LNCaP clone FGC (cell line): ENCODE measurements around the gene IL20.

Experiments used
- DNase-seq: peaks from one replicate; pipeline ENCODE4 v3.0.0-alpha.2; 2011; ENCODE audit warnings: low read depth
- H3K4me3 ChIP-seq: 2 replicates; pipeline ENCODE4 v1.5.1; 2011; ENCODE audit warnings: mild to moderate bottlenecking, low read depth, low read length, control low read depth
- TF ChIP-seq, protein P1 (sequence below): IDR thresholded peaks from 2 replicates; pipeline ENCODE4 v1.5.1; 2012; ENCODE audit warnings: mild to moderate bottlenecking; ENCODE audit not compliant: control insufficient read depth, insufficient read depth; ENCODE audit errors: extremely low read depth

Gene IL20

DNA sequence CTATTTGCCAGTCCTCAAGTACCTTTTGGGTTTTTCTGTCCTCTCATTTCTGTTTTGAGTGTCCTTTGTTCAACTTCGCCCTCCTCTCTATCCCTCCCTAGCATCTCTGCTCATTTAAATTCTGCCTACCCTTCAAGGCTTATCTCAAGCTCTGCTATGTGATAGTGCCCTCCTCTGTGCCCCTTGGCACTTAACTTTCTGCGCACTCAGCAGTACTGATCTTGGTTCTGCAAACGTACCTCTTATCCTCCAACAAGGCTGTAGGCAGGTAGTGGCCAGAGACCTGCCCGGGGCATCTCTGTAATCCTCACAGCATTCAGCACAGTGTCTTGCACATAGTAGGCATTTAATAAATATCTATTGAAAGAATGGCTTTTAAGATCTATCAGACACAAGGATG is 5.3 kb upstream of the IL20 start:
- no peak for DNase-seq
- TF ChIP-seq, protein P1, sequence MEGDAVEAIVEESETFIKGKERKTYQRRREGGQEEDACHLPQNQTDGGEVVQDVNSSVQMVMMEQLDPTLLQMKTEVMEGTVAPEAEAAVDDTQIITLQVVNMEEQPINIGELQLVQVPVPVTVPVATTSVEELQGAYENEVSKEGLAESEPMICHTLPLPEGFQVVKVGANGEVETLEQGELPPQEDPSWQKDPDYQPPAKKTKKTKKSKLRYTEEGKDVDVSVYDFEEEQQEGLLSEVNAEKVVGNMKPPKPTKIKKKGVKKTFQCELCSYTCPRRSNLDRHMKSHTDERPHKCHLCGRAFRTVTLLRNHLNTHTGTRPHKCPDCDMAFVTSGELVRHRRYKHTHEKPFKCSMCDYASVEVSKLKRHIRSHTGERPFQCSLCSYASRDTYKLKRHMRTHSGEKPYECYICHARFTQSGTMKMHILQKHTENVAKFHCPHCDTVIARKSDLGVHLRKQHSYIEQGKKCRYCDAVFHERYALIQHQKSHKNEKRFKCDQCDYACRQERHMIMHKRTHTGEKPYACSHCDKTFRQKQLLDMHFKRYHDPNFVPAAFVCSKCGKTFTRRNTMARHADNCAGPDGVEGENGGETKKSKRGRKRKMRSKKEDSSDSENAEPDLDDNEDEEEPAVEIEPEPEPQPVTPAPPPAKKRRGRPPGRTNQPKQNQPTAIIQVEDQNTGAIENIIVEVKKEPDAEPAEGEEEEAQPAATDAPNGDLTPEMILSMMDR: no peak
- no peak overlapping the region for H3K4me3 ChIP-seq

DNA sequence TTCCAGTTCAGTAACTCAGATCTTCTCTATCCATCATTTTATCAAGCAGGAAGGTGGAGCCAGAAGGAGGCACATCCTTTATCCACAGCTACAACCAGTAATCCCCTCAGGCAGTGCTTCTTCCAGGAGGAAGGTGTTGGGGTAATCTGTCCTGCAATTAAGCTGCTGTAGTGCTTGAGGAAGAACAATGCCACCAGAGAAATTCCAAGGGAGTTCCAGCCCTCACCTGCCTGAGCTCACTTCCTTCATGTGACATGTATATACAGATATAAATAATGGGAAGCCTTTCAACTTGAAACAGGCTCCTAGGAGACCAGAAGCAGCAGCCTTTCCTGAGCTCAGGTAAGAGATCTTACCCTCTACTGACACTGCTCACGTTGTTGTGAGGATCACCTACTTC is 2.2 kb upstream of the IL20 start:
- no peak for DNase-seq
- TF ChIP-seq, protein P1: no peak
- no peak overlapping the region for H3K4me3 ChIP-seq

DNA sequence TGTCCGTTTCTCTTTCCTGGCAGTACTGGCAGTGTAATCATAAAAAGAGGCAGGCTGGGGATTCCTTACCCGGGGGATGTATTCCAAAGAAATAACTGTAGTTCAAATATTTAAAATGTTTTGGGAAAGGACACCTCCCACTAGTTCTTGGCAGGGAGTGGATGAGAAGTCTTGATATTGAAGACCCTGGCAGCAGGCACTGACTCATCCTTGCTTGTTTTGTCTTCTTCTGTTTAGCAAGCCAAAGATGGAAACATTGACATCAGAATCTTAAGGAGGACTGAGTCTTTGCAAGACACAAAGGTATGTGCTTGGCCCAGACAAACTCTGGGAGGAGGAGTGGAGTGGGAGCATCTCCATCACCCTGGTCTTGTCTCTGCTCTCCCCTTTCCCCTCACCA is 639 bp downstream of the IL20 start:
- DNase-seq: no peak
- TF ChIP-seq, protein P1: no peak
- no peak overlapping the region for H3K4me3 ChIP-seq

DNA sequence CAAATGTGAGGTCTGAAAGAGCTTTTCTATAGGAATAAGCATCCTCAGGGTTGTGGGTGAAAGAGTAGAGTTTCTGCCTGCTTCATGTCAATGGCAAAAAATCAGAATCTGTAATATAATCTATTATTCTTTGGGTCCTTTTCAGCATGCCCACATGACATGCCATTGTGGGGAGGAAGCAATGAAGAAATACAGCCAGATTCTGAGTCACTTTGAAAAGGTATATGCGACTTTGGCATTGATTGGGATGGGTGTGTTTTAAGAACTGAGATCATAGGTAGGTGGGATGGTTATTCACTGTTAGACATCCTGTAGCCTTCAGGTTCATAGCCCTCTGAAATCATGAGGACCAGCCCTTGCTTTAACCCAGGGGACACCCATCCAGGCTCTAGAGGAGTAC is 1.8 kb downstream of the IL20 start:
- DNase-seq: no peak
- TF ChIP-seq, protein P1: no peak
- H3K4me3 ChIP-seq: no peak overlapping the region

DNA sequence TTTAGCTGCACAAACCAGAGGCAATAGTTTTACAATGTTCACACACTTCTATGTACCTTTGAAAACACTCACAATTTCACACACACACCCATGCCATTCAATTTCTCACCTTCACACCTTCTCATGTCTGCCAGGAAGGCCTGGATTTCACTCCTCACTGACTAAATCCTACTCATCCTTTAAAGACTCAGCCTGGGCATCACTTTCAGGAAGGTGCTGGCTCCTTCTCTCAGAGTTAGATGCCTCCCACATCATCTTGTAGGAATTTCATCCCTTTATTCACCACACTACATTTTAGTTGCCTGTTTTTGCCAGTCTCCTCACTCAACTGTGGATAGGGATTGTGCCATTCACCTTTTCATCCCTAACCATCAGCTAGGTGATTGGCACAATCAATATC is 2.3 kb downstream of the IL20 start:
- no peak for DNase-seq
- no peak overlapping the region for H3K4me3 ChIP-seq
- TF ChIP-seq, protein P1: no peak

DNA sequence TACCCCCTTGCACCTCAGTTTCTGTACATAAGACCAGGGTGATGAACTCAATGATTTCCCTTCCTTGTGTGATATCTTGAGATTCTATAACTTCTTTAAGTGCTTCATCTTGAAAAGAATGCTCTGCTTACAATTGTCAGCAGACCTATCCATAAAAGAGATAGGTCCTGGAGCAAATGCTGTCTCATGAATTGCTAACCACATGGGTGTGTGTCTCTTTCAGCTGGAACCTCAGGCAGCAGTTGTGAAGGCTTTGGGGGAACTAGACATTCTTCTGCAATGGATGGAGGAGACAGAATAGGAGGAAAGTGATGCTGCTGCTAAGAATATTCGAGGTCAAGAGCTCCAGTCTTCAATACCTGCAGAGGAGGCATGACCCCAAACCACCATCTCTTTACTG is 2.8 kb downstream of the IL20 start:
- no peak for DNase-seq
- TF ChIP-seq, protein P1: no peak
- no peak overlapping the region for H3K4me3 ChIP-seq

DNA sequence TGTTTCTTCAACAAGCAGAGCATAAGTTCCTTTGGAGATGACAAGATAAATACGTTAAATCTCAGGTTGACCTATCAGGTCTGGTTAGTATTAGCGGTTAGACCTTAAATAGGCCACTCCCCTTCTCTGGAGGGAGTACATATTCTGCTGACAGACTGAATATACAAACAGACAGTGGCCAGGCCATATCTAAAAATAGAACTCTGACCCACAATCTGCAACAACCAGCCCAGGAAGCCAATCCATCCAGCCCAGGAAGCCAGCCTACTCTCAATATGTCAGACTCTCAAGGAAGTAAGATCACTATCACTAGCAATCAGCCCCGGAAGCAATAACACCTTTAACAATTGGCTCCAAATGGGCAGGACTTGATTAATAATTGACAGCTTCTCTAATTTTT is 6.7 kb downstream of the IL20 start:
- peak; percentile 22 for DNase-seq
- H3K4me3 ChIP-seq: no peak overlapping the region
- TF ChIP-seq, protein P1: no peak
